Neutrophil (primary cell): Measurements from ENCODE around the gene ADISSP.

Experiments used
- H3K27ac ChIP-seq: fragments of 200-600 bp; sonication (generic); 2 replicates; pipeline ENCODE4 v1.5.1; 2016; ENCODE audit warnings: mild to moderate bottlenecking, moderate library complexity
- H3K27me3 ChIP-seq: fragments of 200-600 bp; sonication (generic); 2 replicates; pipeline ENCODE4 v1.6.0; 2016; ENCODE audit warnings: mild to moderate bottlenecking
- H3K36me3 ChIP-seq: fragments of 200-600 bp; sonication (generic); 2 replicates; pipeline ENCODE4 v1.5.1; 2017
- H3K4me1 ChIP-seq, 2 experiments: fragments of 200-600 bp in 1 of 2; sonication (generic) in 1 of 2; 1 replicate in 1 of 2; 2 replicates in 1 of 2; pipeline versions ENCODE4 v1.5.1 to v1.6.1; 2013 to 2016; ENCODE audit warnings: low read depth in 1 of 2, low read length in 1 of 2, mild to moderate bottlenecking in 1 of 2, moderate library complexity in 1 of 2; ENCODE audit not compliant: control insufficient read depth in 1 of 2, insufficient read depth in 1 of 2
- H3K4me3 ChIP-seq, 2 experiments: fragments of 200-600 bp in 1 of 2; sonication (generic) in 1 of 2; 1 replicate in 1 of 2; 2 replicates in 1 of 2; pipeline ENCODE4 v1.5.1; 2013 to 2016; ENCODE audit warnings: low read depth in 1 of 2, low read length in 1 of 2, mild to moderate bottlenecking in 1 of 2, moderate library complexity in 1 of 2
- H3K9me3 ChIP-seq: fragments of 200-600 bp; sonication (generic); 2 replicates; pipeline ENCODE4 v1.5.1; 2016
- TF ChIP-seq, protein P1 (sequence below): fragments of 200-600 bp; sonication (generic); IDR thresholded peaks from 2 replicates; pipeline ENCODE4 v1.5.1; 2016; ENCODE audit warnings: antibody characterized with exemption

Gene ADISSP

DNA sequence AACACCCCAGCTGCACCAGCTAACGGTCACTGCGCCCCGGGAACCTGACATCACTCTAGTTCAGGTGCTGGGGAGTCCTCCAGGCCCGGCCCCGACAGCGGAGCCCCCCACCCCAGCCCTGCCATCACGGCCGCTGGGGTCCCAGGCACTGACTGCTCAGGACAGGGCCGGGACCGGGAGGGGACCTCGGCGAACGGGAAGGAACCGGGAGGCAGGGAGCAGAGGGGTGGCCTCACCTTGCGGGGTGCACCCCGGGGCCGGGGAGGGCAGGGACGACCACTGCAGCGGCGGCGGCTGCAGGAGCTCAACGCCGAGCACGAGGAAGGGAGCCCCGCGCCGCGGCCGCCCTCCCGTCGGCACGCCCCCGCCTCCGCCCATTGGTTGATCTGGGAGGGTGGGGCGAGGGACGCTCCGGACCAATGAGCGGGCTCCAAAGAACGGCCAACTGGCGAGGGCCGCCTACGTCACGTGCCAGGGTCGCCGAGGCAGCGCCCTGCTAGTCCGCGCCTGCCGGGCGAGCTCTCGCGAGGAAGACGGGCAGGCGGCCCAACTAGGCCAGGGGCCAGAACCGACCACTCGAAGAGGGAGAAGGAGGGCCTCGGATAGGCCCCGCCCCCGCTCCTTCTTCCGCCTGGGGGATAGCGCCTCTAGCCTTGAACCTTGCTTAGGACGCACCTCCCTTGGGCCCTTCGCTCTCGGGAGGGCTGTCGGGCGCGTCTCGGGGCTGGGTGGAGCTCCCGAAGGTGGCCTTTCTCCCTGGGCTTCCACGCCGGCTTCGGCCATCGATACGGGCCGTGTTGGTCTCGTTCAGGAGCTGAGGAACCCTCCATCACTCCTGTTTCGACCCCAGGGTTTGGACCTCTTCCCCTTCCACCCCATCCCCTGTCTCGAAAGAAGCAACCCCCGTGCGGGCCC, at the start of gene ADISSP:
Gene ADISSP, minus strand, starts transcription at position 327 of the 915 bp plus-strand sequence. CDS start 7,653 bp downstream, outside the sequence.
- TF ChIP-seq, protein P1, sequence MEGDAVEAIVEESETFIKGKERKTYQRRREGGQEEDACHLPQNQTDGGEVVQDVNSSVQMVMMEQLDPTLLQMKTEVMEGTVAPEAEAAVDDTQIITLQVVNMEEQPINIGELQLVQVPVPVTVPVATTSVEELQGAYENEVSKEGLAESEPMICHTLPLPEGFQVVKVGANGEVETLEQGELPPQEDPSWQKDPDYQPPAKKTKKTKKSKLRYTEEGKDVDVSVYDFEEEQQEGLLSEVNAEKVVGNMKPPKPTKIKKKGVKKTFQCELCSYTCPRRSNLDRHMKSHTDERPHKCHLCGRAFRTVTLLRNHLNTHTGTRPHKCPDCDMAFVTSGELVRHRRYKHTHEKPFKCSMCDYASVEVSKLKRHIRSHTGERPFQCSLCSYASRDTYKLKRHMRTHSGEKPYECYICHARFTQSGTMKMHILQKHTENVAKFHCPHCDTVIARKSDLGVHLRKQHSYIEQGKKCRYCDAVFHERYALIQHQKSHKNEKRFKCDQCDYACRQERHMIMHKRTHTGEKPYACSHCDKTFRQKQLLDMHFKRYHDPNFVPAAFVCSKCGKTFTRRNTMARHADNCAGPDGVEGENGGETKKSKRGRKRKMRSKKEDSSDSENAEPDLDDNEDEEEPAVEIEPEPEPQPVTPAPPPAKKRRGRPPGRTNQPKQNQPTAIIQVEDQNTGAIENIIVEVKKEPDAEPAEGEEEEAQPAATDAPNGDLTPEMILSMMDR = peak; percentile 61
- H3K36me3 ChIP-seq = no peaks in the 10 kb centered on the region
- H3K4me3 ChIP-seq = peak within 1 kb of the TSS; percentile 86 to 92
- H3K27me3 ChIP-seq = no peaks in the 10 kb centered on the region
- peak within 1 kb of the TSS; percentile 86 for H3K27ac ChIP-seq
- no peaks in the 10 kb centered on the region for H3K9me3 ChIP-seq
- peaks cover 72 to 75% of the 10 kb centered on the region in 2 experiments for H3K4me1 ChIP-seq

DNA sequence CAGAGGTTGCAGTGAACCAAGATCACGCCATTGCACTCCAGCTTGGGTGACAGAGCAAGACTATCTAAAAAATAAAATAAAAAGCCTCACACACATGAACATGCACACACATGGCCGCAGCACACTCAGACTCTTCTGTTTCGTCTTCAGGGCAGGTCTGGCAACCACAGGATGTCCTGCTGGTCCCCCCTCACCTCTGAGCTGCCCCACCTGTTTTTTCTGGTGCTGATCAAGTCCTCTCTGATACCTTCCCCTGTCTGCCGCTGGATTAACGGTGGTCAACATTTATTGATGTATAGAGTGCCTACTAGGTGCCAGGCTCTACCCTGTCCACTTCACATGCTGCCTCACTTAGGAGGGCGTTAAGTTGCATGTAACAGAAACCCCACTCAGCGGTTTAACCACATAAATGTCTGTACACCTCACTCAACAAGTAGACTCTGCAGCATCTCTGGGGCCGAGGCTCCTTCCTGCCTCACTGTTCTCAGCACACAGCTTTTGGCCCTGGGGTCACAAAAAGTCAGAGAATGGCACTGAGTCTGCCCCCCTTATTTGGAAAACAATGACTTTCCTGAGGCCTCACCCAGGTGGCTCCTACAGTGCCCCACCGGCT, 48.3 kb upstream of the ADISSP start:
- H3K4me3 ChIP-seq = no peak overlapping the region
- H3K27ac ChIP-seq = no peak overlapping the region
- TF ChIP-seq, protein P1 = no peak
- H3K27me3 ChIP-seq = peaks cover 19% of the 10 kb centered on the region
- H3K4me1 ChIP-seq = peaks cover 18 to 19% of the 10 kb centered on the region in 2 experiments
- H3K36me3 ChIP-seq = no peaks in the 10 kb centered on the region
- H3K9me3 ChIP-seq = no peaks in the 10 kb centered on the region

DNA sequence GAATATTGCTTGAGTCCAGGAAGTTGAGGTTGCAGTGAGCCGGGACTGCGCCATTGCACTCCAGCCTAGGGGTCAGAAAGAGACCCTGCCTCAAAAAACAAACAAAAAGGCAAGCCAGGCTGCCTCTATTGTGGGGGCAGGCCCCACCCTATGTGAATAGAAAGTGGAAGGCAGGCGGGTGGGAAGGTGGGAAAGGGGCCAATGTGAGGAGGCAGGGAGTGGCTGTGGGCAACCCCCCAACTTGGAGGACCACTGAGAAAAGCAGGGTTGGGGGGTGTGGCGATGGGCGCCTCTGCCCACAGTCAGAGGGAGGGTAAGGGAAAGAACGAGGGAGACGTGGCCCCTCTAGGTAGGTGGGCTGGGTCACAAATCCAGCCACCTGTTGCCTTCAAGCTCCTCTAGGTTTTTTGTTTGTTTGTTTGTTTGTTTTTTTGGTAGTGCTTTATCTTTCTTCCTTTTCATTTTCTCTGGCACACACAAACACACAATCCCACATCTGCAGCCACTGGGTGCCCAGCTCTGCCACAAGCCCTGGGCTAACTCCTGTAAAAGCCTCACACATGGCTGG, 47.5 kb upstream of the ADISSP start:
- H3K27me3 ChIP-seq = peaks cover 23% of the 10 kb centered on the region
- H3K27ac ChIP-seq = no peak overlapping the region
- no peaks in the 10 kb centered on the region for H3K36me3 ChIP-seq
- H3K4me3 ChIP-seq = no peak overlapping the region
- no peaks in the 10 kb centered on the region for H3K9me3 ChIP-seq
- H3K4me1 ChIP-seq = peaks cover 16 to 18% of the 10 kb centered on the region in 2 experiments
- TF ChIP-seq, protein P1 = no peak

DNA sequence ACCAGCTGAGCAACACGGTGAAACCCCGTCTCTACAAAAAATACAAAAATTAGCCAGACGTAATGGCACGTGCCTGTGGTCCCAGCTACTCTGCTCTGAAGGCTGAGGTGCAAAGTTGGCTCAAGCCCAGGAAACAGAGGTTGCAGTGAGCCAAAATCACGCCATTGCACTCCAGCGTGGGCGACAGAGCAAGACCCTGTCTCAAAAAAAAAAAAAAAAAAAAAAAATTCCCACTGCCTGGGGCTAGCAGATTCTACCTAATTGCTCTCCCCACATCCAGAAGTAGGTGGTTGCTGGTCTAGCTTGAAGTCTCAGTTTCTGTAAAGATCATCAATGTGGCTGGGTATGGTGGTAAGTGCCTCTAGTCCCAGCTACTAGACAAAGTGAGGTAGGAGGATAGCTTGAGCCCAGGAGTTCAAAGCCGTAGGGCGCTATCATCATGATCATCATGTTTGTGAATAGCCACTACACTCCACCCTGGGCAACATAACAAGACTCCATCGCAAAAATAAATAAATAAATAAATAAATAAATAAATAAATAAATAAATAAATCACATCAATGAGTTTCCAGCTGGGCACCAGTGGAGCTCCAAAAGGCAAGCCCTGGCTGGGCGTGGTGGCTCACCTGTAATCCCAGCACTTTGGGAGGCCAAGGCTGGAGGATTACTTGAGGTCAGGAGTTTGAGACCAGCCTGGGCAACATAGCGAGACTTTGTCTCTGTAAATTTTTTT, 46.5 kb upstream of the ADISSP start:
- Histone ChIP-seq H3K27me3 (peaks cover 23% of the 10 kb centered on the region), H3K4me3 (no peak overlapping the region), H3K9me3 (no peaks in the 10 kb centered on the region), H3K27ac (no peak overlapping the region), H3K4me1 (peaks cover 9 to 11% of the 10 kb centered on the region in 2 experiments), H3K36me3 (no peaks in the 10 kb centered on the region)
- TF ChIP-seq, protein P1 = no peak
